CD1c-positive myeloid dendritic cell (primary cell): ENCODE results near the gene SH3BP5L.
"Not testable (repeated sequence)": the region's sequence is repeated elsewhere in the genome, so short reads cannot be mapped to it uniquely, and the experiment has no call there.

Source experiments
- DNase-seq: peaks from one replicate; pipeline ENCODE4 v3.0.0-alpha.2; 2016; ENCODE audit errors: extremely low spot score

The SH3BP5L gene

GRCh38 chr1:248810727-248811513 is 14.8 kb downstream of the SH3BP5L start:
- no peak for DNase-seq

- no peak for DNase-seq
Observed at GRCh38 chr1:248810000-248810726, 15.6 kb downstream of the SH3BP5L start.

GRCh38 chr1:248808876-248809275 is 16.8 kb downstream of the SH3BP5L start:
- DNase-seq, result no peak

- peak; percentile 73 for DNase-seq
Observed at GRCh38 chr1:248807067-248807737, 18.5 kb downstream of the SH3BP5L start.

- DNase-seq, result peak; percentile 53
Observed at GRCh38 chr1:248805876-248806275, 19.8 kb downstream of the SH3BP5L start.

- DNase-seq, result peak; percentile 82
Observed at GRCh38 chr1:248804771-248805681, 20.7 kb downstream of the SH3BP5L start.

GRCh38 chr1:248803501-248803900 is 22.2 kb downstream of the SH3BP5L start:
- DNase-seq, result not testable (repeated sequence)

- no peak for DNase-seq
Observed at GRCh38 chr1:248802454-248802853, 23.3 kb downstream of the SH3BP5L start.

GRCh38 chr1:248800459-248800858 is 25.3 kb downstream of the SH3BP5L start:
- no peak for DNase-seq

- peak; percentile 47 for DNase-seq
Observed at GRCh38 chr1:248798791-248799190, 26.9 kb downstream of the SH3BP5L start.

GRCh38 chr1:248794663-248795062 is 31.1 kb downstream of the SH3BP5L start:
- DNase-seq, result not testable (repeated sequence)

GRCh38 chr1:248793592-248793991 is 32.1 kb downstream of the SH3BP5L start:
- DNase-seq, result no peak

GRCh38 chr1:248792342-248792741 is 33.4 kb downstream of the SH3BP5L start:
- peak; percentile 63 for DNase-seq

GRCh38 chr1:248791010-248791409 is 34.7 kb downstream of the SH3BP5L start:
- DNase-seq, result no peak

- DNase-seq, result no peak
Observed at GRCh38 chr1:248790456-248790855, 35.3 kb downstream of the SH3BP5L start.

GRCh38 chr1:248789337-248789736 is 36.4 kb downstream of the SH3BP5L start:
- DNase-seq, result not testable (repeated sequence)

GRCh38 chr1:248788327-248788726 is 37.4 kb downstream of the SH3BP5L start:
- DNase-seq, result no peak

- no peak for DNase-seq
Observed at GRCh38 chr1:248787430-248787829, 38.3 kb downstream of the SH3BP5L start.

- DNase-seq, result peak; percentile 58
Observed at GRCh38 chr1:248786156-248786555, 39.6 kb downstream of the SH3BP5L start.

- DNase-seq, result no peak
Observed at GRCh38 chr1:248783367-248783766, 42.3 kb downstream of the SH3BP5L start.

GRCh38 chr1:248782416-248783141 is 43.1 kb downstream of the SH3BP5L start:
- DNase-seq, result no peak
